Hepatocyte (in vitro differentiated cells): ENCODE data around the gene DOCK1. TPM values are rescaled to one million over a fixed set of nuclear protein-coding genes. Genes with fewer than 3 reads are reported as not detected.
"Not testable (repeated sequence)": the region's sequence is repeated elsewhere in the genome, so short reads cannot be mapped to it uniquely, and the experiment has no call there.

Experiments
- DNase-seq: peaks from one replicate; pipeline ENCODE4 v3.0.0-alpha.2; 2016; ENCODE audit warnings: low spot score
- H2AFZ ChIP-seq: fragments of 200-600 bp; sonication (generic); 2 replicates; pipeline ENCODE4 v1.6.0; 2016; ENCODE audit warnings: antibody characterized with exemption, mild to moderate bottlenecking
- H3K27ac ChIP-seq: fragments of 200-600 bp; sonication (generic); 2 replicates; pipeline ENCODE4 v1.5.1; 2016; ENCODE audit warnings: mild to moderate bottlenecking
- H3K27me3 ChIP-seq: fragments of 200-600 bp; sonication (generic); 2 replicates; pipeline ENCODE4 v1.6.1; 2016
- H3K36me3 ChIP-seq: fragments of 200-600 bp; sonication (generic); replicated peaks from 2 replicates; pipeline ENCODE4 v1.5.1; 2016; ENCODE audit warnings: low read depth; ENCODE audit not compliant: insufficient read depth
- H3K4me1 ChIP-seq: fragments of 200-600 bp; sonication (generic); 2 replicates; pipeline ENCODE4 v1.5.1; 2016; ENCODE audit warnings: mild to moderate bottlenecking, moderate library complexity; ENCODE audit not compliant: insufficient read depth
- H3K4me2 ChIP-seq: fragments of 200-600 bp; sonication (generic); 2 replicates; pipeline ENCODE4 v1.6.0; 2016
- H3K4me3 ChIP-seq: fragments of 200-600 bp; sonication (generic); 2 replicates; pipeline ENCODE4 v1.5.1; 2016; ENCODE audit warnings: mild to moderate bottlenecking
- H3K79me2 ChIP-seq: fragments of 200-600 bp; sonication (generic); 2 replicates; pipeline ENCODE4 v1.6.0; 2017; ENCODE audit warnings: mild to moderate bottlenecking
- H3K9me2 ChIP-seq: fragments of 200-600 bp; sonication (generic); replicated peaks from 2 replicates; pipeline ENCODE4 v1.6.0; 2017; ENCODE audit warnings: mild to moderate bottlenecking; ENCODE audit not compliant: insufficient read depth
- H3K9me3 ChIP-seq: fragments of 200-600 bp; sonication (generic); 2 replicates; pipeline ENCODE4 v1.5.1; 2016; ENCODE audit warnings: low read depth, mild to moderate bottlenecking
- H4K20me1 ChIP-seq: fragments of 200-600 bp; sonication (generic); 2 replicates; pipeline ENCODE4 v1.6.0; 2016; ENCODE audit warnings: mild to moderate bottlenecking; ENCODE audit not compliant: insufficient read depth, poor library complexity, severe bottlenecking
- EZH2 ChIP-seq: fragments of 200-600 bp; sonication (generic); IDR thresholded peaks from 2 replicates; pipeline ENCODE4 v1.6.1; 2016; ENCODE audit warnings: antibody characterized with exemption, mild to moderate bottlenecking, borderline replicate concordance
- EZH2phosphoT487 ChIP-seq: fragments of 200-600 bp; sonication (generic); IDR thresholded peaks from one replicate; pipeline ENCODE4 v1.6.1; 2018; ENCODE audit warnings: antibody characterized with exemption, mild to moderate bottlenecking, low read depth, moderate library complexity; ENCODE audit not compliant: unreplicated experiment, severe bottlenecking
- WGBS: methylation state at CpG from one replicate; pipeline ENCODE4 v1.1.6; 2016; ENCODE audit warnings: low lambda C conversion rate; ENCODE audit errors: missing lambda C conversion rate; 5-methylcytosine and 5-hydroxymethylcytosine counted together
- polyA plus RNA-seq: library from polyadenylated mRNA; unstranded; fragments of >200 nt; fragmentation: Nextera tagmentation; extraction: Ambion mirVana; gene quantifications from 2 replicates; pipeline ENCODE4 v1.2.1, GENCODE V29; 2016
- total RNA-seq: library from RNA; depleted of rRNA; stranded (reverse); fragments of >200 nt; gene quantifications from 2 replicates; pipeline ENCODE4 v1.2.3, GENCODE V29; 2014
- TF ChIP-seq, protein P1 (sequence below): fragments of 200-600 bp; sonication (generic); IDR thresholded peaks from 2 replicates; pipeline ENCODE4 v1.5.1; 2016; ENCODE audit warnings: antibody characterized with exemption, mild to moderate bottlenecking; ENCODE audit not compliant: poor library complexity

Gene DOCK1
- total and polyA plus RNA-seq, 2 experiments from 2014 or later: 16.0 to 55.5 TPM

DNA sequence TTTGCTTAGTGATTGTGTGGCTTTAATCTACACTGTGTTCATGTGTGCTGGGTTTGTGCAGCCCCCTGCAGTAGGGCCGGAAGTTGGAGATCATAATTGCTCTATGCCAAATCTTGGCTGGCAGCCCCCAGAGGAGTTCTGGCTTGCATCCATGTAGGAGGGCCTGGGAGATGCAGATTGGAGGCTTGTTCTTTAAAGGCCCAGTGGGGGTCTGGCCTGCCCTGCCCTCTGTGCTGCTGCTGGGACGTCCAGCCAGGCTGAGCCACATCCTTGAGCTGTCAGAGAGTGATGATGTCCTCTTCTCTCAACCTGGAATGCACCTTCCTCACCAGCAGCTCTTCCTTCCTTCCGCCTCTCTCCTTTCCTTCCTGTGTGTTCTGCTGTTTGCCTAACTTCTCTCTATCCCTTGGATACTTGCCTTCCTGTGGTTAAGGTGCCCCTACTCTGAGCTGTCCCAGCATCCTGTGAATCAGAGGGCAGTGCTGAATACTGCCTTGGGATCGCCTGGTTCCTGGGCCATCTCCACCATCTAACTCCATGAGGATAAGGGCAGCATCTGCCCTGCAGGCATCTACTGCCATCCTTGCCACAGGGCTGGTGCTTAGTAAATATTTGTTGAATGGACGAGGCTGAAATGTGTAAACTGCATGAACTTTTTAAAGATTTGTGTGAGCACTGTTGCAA, 30.2 kb downstream of the DOCK1 start:
- Histone ChIP-seq H2AFZ (no peak overlapping the region), H3K36me3 (no peaks in the 10 kb centered on the region), H3K4me1 (peaks cover 3% of the 10 kb centered on the region), H3K79me2 (peaks cover 92% of the 10 kb centered on the region), H4K20me1 (peaks cover 24% of the 10 kb centered on the region), H3K27me3 (no peaks in the 10 kb centered on the region), H3K4me2 (no peak overlapping the region), H3K9me3 (no peaks in the 10 kb centered on the region), H3K27ac (no peak overlapping the region), H3K4me3 (no peak overlapping the region), H3K9me2 (no peaks in the 10 kb centered on the region)
- DNase-seq: no peak
- WGBS: 68% methylated on average over 5 of the region's 5 CpGs
- no peak for TF ChIP-seq EZH2phosphoT487
- TF ChIP-seq EZH2: no peak
- TF ChIP-seq, protein P1, sequence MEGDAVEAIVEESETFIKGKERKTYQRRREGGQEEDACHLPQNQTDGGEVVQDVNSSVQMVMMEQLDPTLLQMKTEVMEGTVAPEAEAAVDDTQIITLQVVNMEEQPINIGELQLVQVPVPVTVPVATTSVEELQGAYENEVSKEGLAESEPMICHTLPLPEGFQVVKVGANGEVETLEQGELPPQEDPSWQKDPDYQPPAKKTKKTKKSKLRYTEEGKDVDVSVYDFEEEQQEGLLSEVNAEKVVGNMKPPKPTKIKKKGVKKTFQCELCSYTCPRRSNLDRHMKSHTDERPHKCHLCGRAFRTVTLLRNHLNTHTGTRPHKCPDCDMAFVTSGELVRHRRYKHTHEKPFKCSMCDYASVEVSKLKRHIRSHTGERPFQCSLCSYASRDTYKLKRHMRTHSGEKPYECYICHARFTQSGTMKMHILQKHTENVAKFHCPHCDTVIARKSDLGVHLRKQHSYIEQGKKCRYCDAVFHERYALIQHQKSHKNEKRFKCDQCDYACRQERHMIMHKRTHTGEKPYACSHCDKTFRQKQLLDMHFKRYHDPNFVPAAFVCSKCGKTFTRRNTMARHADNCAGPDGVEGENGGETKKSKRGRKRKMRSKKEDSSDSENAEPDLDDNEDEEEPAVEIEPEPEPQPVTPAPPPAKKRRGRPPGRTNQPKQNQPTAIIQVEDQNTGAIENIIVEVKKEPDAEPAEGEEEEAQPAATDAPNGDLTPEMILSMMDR: no peak

- peaks cover 15% of the 10 kb centered on the region for H4K20me1 ChIP-seq
- WGBS: 96% methylated on average over 3 of the region's 3 CpGs
These were observed 31.8 kb downstream of the DOCK1 start for GRCh38 chr10:126937026-126937425.

DNA sequence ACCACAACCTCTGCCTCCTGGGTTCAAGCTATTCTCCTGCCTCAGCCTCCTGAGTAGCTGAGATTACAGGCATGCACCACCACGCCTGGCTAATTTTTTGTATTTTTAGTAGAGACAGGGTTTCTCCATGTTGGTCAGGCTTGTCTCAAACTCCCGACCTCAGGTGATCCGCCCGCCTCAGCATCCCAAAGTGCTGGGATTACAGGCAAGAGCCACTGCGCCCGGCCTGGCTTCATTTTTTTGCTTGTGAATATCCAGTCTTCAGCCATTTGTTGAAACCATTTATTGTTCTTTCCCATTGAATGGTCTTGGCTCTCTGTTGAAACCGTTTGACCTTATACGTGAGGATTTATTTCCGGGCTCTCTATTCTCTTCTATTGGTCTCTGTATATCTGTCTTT, 32.9 kb downstream of the DOCK1 start:
- H2AFZ ChIP-seq, DNase-seq, H3K27me3 ChIP-seq, H3K9me2 ChIP-seq, H3K4me1 ChIP-seq, H3K9me3 ChIP-seq, H3K27ac ChIP-seq, H4K20me1 ChIP-seq, H3K4me3 ChIP-seq, H3K36me3 ChIP-seq, H3K4me2 ChIP-seq: not testable (repeated sequence)
- WGBS: 98% methylated on average over 9 of the region's 9 CpGs
- H3K79me2 ChIP-seq: peaks cover 88% of the 10 kb centered on the region

More at GRCh38 chr10:126937026-126937425, 31.8 kb downstream of the DOCK1 start:
- Histone ChIP-seq H3K9me2 (no peaks in the 10 kb centered on the region), H3K27ac (no peak overlapping the region), H2AFZ (no peak overlapping the region), H3K27me3 (no peaks in the 10 kb centered on the region), H3K4me1 (peaks cover 3% of the 10 kb centered on the region), H3K4me2 (no peak overlapping the region), H3K36me3 (no peaks in the 10 kb centered on the region), H3K4me3 (no peak overlapping the region), H3K9me3 (no peaks in the 10 kb centered on the region), H3K79me2 (peaks cover 89% of the 10 kb centered on the region)
- TF ChIP-seq, protein P1: no peak
- TF ChIP-seq EZH2: no peak
- TF ChIP-seq EZH2phosphoT487: no peak
- DNase-seq: no peak

DNA sequence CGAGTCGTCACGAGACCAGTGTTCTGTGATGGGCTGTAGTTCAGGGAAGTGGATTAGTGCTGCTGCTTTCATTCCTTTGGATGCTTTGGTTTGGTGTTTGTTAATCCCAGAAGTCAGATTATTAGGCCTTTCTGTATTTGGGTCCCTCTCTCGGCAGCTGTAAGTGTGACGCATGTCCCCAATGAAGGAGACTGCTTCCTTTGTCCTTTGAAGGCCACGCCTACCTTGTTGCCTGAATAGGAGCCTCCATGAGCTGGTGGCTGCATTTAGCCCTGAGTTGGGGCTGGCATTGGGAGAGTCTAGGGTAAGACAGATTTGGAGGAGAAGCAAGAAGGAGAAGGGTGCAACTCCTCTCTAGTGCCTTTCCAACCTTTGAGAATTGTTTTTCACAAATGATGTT, 34.5 kb downstream of the DOCK1 start:
- WGBS: 92% methylated on average over 6 of the region's 6 CpGs
- Histone ChIP-seq H3K4me2 (no peak overlapping the region), H3K27me3 (no peaks in the 10 kb centered on the region), H4K20me1 (peaks cover 4% of the 10 kb centered on the region), H3K9me3 (no peaks in the 10 kb centered on the region), H3K36me3 (no peaks in the 10 kb centered on the region), H3K4me3 (no peak overlapping the region), H3K27ac (no peak overlapping the region), H2AFZ (no peak overlapping the region), H3K9me2 (no peaks in the 10 kb centered on the region), H3K4me1 (peaks cover 3% of the 10 kb centered on the region), H3K79me2 (peaks cover 90% of the 10 kb centered on the region)
- no peak for TF ChIP-seq EZH2phosphoT487
- TF ChIP-seq, protein P1: no peak
- TF ChIP-seq EZH2: no peak
- no peak for DNase-seq
